Endothelial cell (in vitro differentiated cells): Measurements from ENCODE around the gene MYL6. TPM values are rescaled to one million over a fixed set of nuclear protein-coding genes. Genes with fewer than 3 reads are reported as not detected.

Experiments used
- DNase-seq: peaks from one replicate; pipeline ENCODE4 v3.0.0; 2021; ENCODE audit warnings: low spot score
- H3K27ac Mint-ChIP-seq: one replicate; pipeline ENCODE4 v1.8.0; 2021; ENCODE audit warnings: mixed read lengths, inconsistent platforms; ENCODE audit not compliant: unreplicated experiment
- H3K27me3 Mint-ChIP-seq: one replicate; pipeline ENCODE4 v1.8.0; 2021; ENCODE audit warnings: mild to moderate bottlenecking, moderate library complexity, mixed read lengths, inconsistent platforms; ENCODE audit not compliant: unreplicated experiment
- H3K36me3 Mint-ChIP-seq: one replicate; pipeline ENCODE4 v1.8.0; 2021; ENCODE audit warnings: mild to moderate bottlenecking, low read depth, mixed read lengths, inconsistent platforms; ENCODE audit not compliant: unreplicated experiment
- H3K4me1 Mint-ChIP-seq: one replicate; pipeline ENCODE4 v1.8.0; 2021; ENCODE audit warnings: mild to moderate bottlenecking, mixed read lengths, inconsistent platforms; ENCODE audit not compliant: unreplicated experiment
- H3K4me3 Mint-ChIP-seq: one replicate; pipeline ENCODE4 v1.8.0; 2021; ENCODE audit warnings: mild to moderate bottlenecking, mixed read lengths, inconsistent platforms; ENCODE audit not compliant: unreplicated experiment
- H3K9me3 Mint-ChIP-seq: one replicate; pipeline ENCODE4 v1.8.0; 2021; ENCODE audit warnings: mixed read lengths, inconsistent platforms; ENCODE audit not compliant: unreplicated experiment
- total RNA-seq: library from RNA; stranded (reverse); fragmentation: NEBNext Ultra II Directional; extraction: Animal tissue kit (Norgen Biotek cat#: 25700); gene quantifications from one replicate; pipeline ENCODE4 v1.2.1, GENCODE V29; 2021; ENCODE audit not compliant: unreplicated experiment
- TF ChIP-seq, protein P1 (sequence below): fragments of 200-600 bp; sonication (generic); IDR thresholded peaks from one replicate; pipeline ENCODE4 v1.5.0; 2021; ENCODE audit warnings: antibody characterized with exemption; ENCODE audit not compliant: unreplicated experiment

Gene MYL6
- total RNA-seq, 1 donor from 2014 or later, result 2,481 TPM

DNA sequence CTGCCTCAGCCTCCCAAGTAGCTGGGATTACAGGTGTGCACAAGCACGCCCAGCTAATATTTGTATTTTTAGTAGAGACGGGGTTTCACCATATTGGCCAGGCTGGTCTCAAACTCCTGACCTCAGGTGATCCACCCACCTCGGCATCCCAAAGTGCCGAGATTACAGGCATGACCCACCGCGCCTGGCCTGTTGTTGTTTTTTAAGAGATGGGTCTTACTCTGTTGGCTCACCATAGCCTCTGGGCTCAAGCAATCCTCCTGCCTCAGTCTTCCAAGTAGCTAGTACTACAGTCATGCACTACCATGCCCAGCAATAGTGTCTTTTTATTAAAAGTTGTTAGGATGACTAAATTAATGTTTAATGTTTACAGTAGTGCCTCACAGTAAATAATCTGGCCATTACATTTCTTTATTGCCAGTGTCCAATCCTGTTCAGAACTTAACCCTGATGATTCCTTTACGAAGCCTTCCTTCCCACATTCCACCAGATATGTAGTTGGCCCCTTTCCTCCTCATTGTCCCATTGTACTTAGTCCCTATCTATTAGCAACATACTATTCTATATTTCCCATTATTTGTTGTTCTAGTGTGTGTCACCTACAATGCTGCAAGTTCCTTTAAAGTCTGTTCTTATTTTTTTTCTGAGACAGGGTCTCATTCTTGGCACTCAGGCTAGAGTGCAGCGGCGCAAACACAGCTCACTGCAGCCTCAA is 39.9 kb downstream of the MYL6 start:
- Mint-ChIP-seq H3K4me1 (peaks cover 36% of the 10 kb centered on the region), H3K27me3 (peaks cover 7% of the 10 kb centered on the region), H3K36me3 (no peaks in the 10 kb centered on the region), H3K27ac (peak overlapping the region; percentile 92), H3K4me3 (peak overlapping the region; percentile 17), H3K9me3 (no peaks in the 10 kb centered on the region)
- no peak for DNase-seq
- TF ChIP-seq, protein P1, sequence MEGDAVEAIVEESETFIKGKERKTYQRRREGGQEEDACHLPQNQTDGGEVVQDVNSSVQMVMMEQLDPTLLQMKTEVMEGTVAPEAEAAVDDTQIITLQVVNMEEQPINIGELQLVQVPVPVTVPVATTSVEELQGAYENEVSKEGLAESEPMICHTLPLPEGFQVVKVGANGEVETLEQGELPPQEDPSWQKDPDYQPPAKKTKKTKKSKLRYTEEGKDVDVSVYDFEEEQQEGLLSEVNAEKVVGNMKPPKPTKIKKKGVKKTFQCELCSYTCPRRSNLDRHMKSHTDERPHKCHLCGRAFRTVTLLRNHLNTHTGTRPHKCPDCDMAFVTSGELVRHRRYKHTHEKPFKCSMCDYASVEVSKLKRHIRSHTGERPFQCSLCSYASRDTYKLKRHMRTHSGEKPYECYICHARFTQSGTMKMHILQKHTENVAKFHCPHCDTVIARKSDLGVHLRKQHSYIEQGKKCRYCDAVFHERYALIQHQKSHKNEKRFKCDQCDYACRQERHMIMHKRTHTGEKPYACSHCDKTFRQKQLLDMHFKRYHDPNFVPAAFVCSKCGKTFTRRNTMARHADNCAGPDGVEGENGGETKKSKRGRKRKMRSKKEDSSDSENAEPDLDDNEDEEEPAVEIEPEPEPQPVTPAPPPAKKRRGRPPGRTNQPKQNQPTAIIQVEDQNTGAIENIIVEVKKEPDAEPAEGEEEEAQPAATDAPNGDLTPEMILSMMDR, result no peak

DNA sequence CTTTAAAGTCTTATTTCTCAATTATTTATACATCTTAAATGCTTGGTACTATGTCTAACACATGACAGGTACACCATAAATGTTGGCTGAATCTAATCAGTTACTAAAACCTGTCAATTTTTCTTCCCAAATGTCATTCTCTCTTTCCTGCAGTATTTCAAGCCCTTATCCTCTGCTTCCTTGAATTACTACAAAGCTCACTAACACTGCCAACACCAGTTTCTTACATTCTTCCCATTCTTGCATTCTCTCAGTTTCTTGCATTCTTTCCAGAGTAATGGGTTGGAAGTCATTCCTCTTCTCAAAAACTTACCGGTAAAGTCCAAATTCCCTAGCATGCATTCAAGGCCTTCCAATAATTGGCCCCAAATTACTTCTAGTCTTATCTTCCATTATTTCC is 40.7 kb downstream of the MYL6 start:
- Mint-ChIP-seq H3K27me3 (peaks cover 7% of the 10 kb centered on the region), H3K9me3 (no peaks in the 10 kb centered on the region), H3K27ac (peak overlapping the region; percentile 55), H3K4me1 (peaks cover 31% of the 10 kb centered on the region), H3K4me3 (peak overlapping the region; percentile 6), H3K36me3 (no peaks in the 10 kb centered on the region)
- no peak for DNase-seq
- TF ChIP-seq, protein P1, result no peak

GRCh38 chr12:56202366-56202765 is 44.2 kb downstream of the MYL6 start:
- TF ChIP-seq, protein P1, result no peak
- H3K4me3 Mint-ChIP-seq, result no peak overlapping the region
- no peak for DNase-seq
- H3K27ac Mint-ChIP-seq, result no peak overlapping the region
- H3K4me1 Mint-ChIP-seq, result peaks cover 27% of the 10 kb centered on the region
- H3K27me3 Mint-ChIP-seq, result peaks cover 7% of the 10 kb centered on the region
- no peaks in the 10 kb centered on the region for H3K9me3 Mint-ChIP-seq
- peaks cover 23% of the 10 kb centered on the region for H3K36me3 Mint-ChIP-seq

DNA sequence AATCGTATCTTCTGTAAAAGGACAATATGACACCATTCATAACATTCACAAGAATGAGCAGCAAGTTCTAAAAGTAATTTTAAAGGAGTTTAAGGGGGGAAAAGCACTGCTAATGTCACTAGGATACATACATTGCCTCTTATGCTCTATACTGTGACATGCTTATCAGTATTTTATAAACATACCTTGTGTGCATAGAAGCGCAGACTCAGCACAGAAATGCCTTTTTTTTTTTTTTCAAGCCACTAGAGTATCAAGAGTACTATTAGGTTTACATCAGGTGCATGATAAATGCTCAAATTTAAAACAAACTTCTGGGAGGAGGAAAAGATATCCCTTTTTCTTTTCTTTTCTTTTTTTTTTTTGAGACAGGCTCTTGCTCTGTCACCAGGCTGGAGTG is 44.7 kb downstream of the MYL6 start:
- no peak overlapping the region for H3K4me3 Mint-ChIP-seq

GRCh38 chr12:56204275-56204674 is 46.1 kb downstream of the MYL6 start:
- peaks cover 4% of the 10 kb centered on the region for H3K27me3 Mint-ChIP-seq

More for the DNA sequence above, 44.7 kb downstream of the MYL6 start:
- TF ChIP-seq, protein P1, result no peak
- DNase-seq, result no peak
- no peak overlapping the region for H3K27ac Mint-ChIP-seq
- H3K4me1 Mint-ChIP-seq, result peaks cover 23% of the 10 kb centered on the region
- H3K27me3 Mint-ChIP-seq, result peaks cover 7% of the 10 kb centered on the region
- H3K9me3 Mint-ChIP-seq, result no peaks in the 10 kb centered on the region
- H3K36me3 Mint-ChIP-seq, result peaks cover 28% of the 10 kb centered on the region

More at GRCh38 chr12:56204275-56204674, 46.1 kb downstream of the MYL6 start:
- TF ChIP-seq, protein P1, result no peak
- Mint-ChIP-seq H3K4me1 (peaks cover 8% of the 10 kb centered on the region), H3K9me3 (no peaks in the 10 kb centered on the region), H3K36me3 (peaks cover 34% of the 10 kb centered on the region), H3K27ac (peak overlapping the region; percentile 25), H3K4me3 (peak overlapping the region; percentile 70)
- DNase-seq, result no peak
